Aorta (tissue), 5 donors: ENCODE results near the gene TTC12. TPM values are rescaled to one million over a fixed set of nuclear protein-coding genes. Genes with fewer than 3 reads are reported as not detected.

Experiments
- ATAC-seq: fragments of 200-7000 bp; cut with Tn5 transposase; one replicate; pipeline ENCODE4 v1.9.1; 2022; ENCODE audit warnings: moderate library complexity; ENCODE audit not compliant: low FRiP score
- DNase-seq, 2 donors: peaks; one replicate each; pipeline ENCODE4 v3.0.0-alpha.2; 2020
- H3K27ac ChIP-seq, 2 donors: one replicate each; pipeline ENCODE4 v1.5.1; 2013; ENCODE audit warnings: low read length in 2 of 2, mild to moderate bottlenecking in 2 of 2, moderate library complexity in 2 of 2, control low read depth in 1 of 2, inconsistent platforms in 1 of 2, low read depth in 1 of 2
- H3K27me3 ChIP-seq, 2 donors: one replicate each; pipeline ENCODE4 v1.6.1; 2013; ENCODE audit warnings: control low read depth in 1 of 2, low read length in 1 of 2, mild to moderate bottlenecking in 1 of 2, moderate library complexity in 1 of 2; ENCODE audit not compliant: insufficient read depth in 2 of 2, control insufficient read depth in 1 of 2
- H3K36me3 ChIP-seq, 2 donors: one replicate each; pipeline ENCODE4 v1.6.1; 2013; ENCODE audit warnings: control low read depth in 1 of 2, low read length in 1 of 2, mild to moderate bottlenecking in 1 of 2; ENCODE audit not compliant: insufficient read depth in 2 of 2, control insufficient read depth in 1 of 2
- H3K4me1 ChIP-seq, 2 donors: one replicate each; pipeline ENCODE4 v1.6.1; 2013; ENCODE audit warnings: low read length in 2 of 2, control low read depth in 1 of 2, mild to moderate bottlenecking in 1 of 2, moderate library complexity in 1 of 2; ENCODE audit not compliant: insufficient read depth in 2 of 2, control insufficient read depth in 1 of 2
- H3K4me3 ChIP-seq, 2 donors: one replicate each; pipeline ENCODE4 v1.5.1; 2013; ENCODE audit warnings: low read length in 2 of 2, control low read depth in 1 of 2, mild to moderate bottlenecking in 1 of 2
- H3K9me3 ChIP-seq: one replicate; pipeline ENCODE4 v1.6.1; 2013; ENCODE audit warnings: mild to moderate bottlenecking, low read length; ENCODE audit not compliant: control insufficient read depth
- WGBS, 2 donors: extraction: QIAGEN DNeasy Blood & Tissue Kit; methylation state at CpG; one replicate each; pipeline ENCODE4 v1.1.7; 2013; 5-methylcytosine and 5-hydroxymethylcytosine counted together
- intact Hi-C, 2 donors: fragments of 100-400 bp; cut with DNase I; formaldehyde crosslinking; loops; one replicate each; pipeline versions ENCODE4 v1.14.2 to v1.15.0; 2022
- polyA plus RNA-seq, 2 donors: library from polyadenylated mRNA; stranded (reverse); fragments of 200-250 nt; gene quantifications; one replicate each; pipeline ENCODE4 v1.2.3, GENCODE V29; 2013
- total RNA-seq, 2 donors: library from RNA; stranded (reverse); fragmentation: NEBNext Ultra II Directional; extraction: Animal tissue kit (Norgen Biotek cat#: 25700); gene quantifications; one replicate each; pipeline ENCODE4 v1.2.1, GENCODE V29; 2021
- donor health status: healthy with polysubstance abuse.
- donor health status: Bipolar disorder and iron deficiency.
- donor health status: DM: no; HTN: no; CAD: no.
- donor health status: DM: no; HTN: no; CAD: no.
- donor health status: DM: yes; HTN: yes; CAD: no.

TTC12 gene
- total and polyA plus RNA-seq, 4 donors: 7.3 to 24.7 (median 10.3) TPM

GRCh38 chr11:113329725-113330124 lies 15.3 kb downstream of the TTC12 start:
- no peaks in the 10 kb centered on the region for H3K9me3 ChIP-seq
- H3K4me1 ChIP-seq: no peaks in the 10 kb centered on the region
- no peak for ATAC-seq
- H3K27me3 ChIP-seq: no peaks in the 10 kb centered on the region
- intact Hi-C loops: no loop called here
- peaks cover 8 to 15% of the 10 kb centered on the region in 2 donors for H3K36me3 ChIP-seq
- H3K27ac ChIP-seq: no peak overlapping the region
- H3K4me3 ChIP-seq: no peak overlapping the region
- 97% methylated on average over 2 of the region's 2 CpGs for WGBS, 2 donors
- DNase-seq: no peak

GRCh38 chr11:113331441-113331840 lies 17.1 kb downstream of the TTC12 start:
- Histone ChIP-seq H3K27me3 (no peaks in the 10 kb centered on the region), H3K4me3 (no peak overlapping the region), H3K9me3 (no peaks in the 10 kb centered on the region), H3K36me3 (peaks cover 5 to 10% of the 10 kb centered on the region in 2 donors), H3K4me1 (no peaks in the 10 kb centered on the region), H3K27ac (no peak overlapping the region)
- DNase-seq: no peak
- ATAC-seq: no peak
- intact Hi-C loops: no loop called here
- 73 to 82% methylated on average over 5 of the region's 5 CpGs for WGBS, 2 donors

DNA sequence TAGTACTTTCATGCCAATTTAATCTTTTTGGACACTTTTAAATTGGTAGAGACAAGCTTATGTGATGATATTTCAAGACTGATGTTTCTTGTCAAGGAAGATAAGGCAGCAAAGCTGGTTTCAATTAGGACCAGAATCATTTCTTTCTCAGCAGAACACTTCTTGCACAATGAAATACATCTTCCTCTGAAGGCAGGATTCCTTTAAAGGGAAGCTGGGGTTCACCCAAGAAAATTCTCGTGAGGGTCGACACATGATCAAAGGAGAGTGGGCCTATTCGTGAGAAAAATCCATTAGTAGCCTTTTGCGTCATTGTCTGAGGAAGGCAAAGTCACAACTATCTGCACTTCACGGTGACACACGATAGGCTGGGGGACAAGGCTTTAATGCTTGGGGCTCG lies 17.6 kb downstream of the TTC12 start:
- H3K4me3 ChIP-seq: no peak overlapping the region
- H3K9me3 ChIP-seq: no peaks in the 10 kb centered on the region
- peak; percentile 22 for ATAC-seq
- intact Hi-C loops: no loop called here
- no peaks in the 10 kb centered on the region for H3K4me1 ChIP-seq
- WGBS, 2 donors: 68 to 79% methylated on average over 7 of the region's 7 CpGs
- no peak overlapping the region for H3K27ac ChIP-seq
- H3K36me3 ChIP-seq: peaks cover 5 to 10% of the 10 kb centered on the region in 2 donors
- DNase-seq: no peak
- no peaks in the 10 kb centered on the region for H3K27me3 ChIP-seq

- 94 to 95% methylated on average over 6 of the region's 6 CpGs for WGBS, 2 donors
- Histone ChIP-seq H3K27me3 (no peaks in the 10 kb centered on the region), H3K27ac (no peak overlapping the region), H3K9me3 (no peaks in the 10 kb centered on the region), H3K4me1 (no peaks in the 10 kb centered on the region), H3K36me3 (peaks cover 7 to 10% of the 10 kb centered on the region in 2 donors), H3K4me3 (no peak overlapping the region)
- ATAC-seq (no peak), DNase-seq (no peak)
- intact Hi-C loops: no loop called here
Measured at GRCh38 chr11:113332638-113333329, 18.4 kb downstream of the TTC12 start.

GRCh38 chr11:113334183-113334582 lies 19.8 kb downstream of the TTC12 start:
- no peaks in the 10 kb centered on the region for H3K27me3 ChIP-seq
- intact Hi-C loops: no loop called here
- no peaks in the 10 kb centered on the region for H3K9me3 ChIP-seq
- DNase-seq (no peak), ATAC-seq (no peak)
- 96 to 99% methylated on average over 1 of the region's 1 CpG for WGBS, 2 donors
- no peaks in the 10 kb centered on the region for H3K4me1 ChIP-seq
- no peak overlapping the region for H3K27ac ChIP-seq
- H3K36me3 ChIP-seq: peaks cover 7 to 9% of the 10 kb centered on the region in 2 donors
- no peak overlapping the region for H3K4me3 ChIP-seq

DNA sequence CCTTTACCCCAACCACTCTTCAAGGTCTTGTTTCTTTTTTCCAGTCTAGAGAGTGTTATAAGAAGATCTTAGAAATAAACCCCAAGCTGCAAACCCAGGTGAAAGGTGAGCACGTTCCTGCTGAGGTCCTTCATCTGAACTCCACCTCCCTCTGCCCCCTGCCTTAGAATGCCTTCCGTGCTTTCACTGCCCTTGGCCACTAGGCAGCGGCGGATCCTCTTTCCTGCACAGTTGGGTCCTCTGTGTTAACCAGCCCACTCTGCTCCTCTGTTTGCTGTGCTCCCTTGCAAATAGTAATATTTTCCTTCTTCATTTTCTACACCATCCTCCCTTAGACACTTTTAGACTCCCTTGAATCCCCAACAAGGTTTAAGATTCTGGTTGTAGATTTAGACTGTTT lies 24.3 kb downstream of the TTC12 start:
- no peaks in the 10 kb centered on the region for H3K9me3 ChIP-seq
- no peak overlapping the region for H3K4me3 ChIP-seq
- H3K27me3 ChIP-seq: no peaks in the 10 kb centered on the region
- H3K4me1 ChIP-seq: no peaks in the 10 kb centered on the region
- intact Hi-C loops: no loop called here
- ATAC-seq (no peak), DNase-seq (no peak)
- H3K36me3 ChIP-seq: peaks cover 15 to 19% of the 10 kb centered on the region in 2 donors
- H3K27ac ChIP-seq: no peak overlapping the region
- 67 to 69% methylated on average over 4 of the region's 4 CpGs for whole genome bisulfite sequencing, 2 donors

DNA sequence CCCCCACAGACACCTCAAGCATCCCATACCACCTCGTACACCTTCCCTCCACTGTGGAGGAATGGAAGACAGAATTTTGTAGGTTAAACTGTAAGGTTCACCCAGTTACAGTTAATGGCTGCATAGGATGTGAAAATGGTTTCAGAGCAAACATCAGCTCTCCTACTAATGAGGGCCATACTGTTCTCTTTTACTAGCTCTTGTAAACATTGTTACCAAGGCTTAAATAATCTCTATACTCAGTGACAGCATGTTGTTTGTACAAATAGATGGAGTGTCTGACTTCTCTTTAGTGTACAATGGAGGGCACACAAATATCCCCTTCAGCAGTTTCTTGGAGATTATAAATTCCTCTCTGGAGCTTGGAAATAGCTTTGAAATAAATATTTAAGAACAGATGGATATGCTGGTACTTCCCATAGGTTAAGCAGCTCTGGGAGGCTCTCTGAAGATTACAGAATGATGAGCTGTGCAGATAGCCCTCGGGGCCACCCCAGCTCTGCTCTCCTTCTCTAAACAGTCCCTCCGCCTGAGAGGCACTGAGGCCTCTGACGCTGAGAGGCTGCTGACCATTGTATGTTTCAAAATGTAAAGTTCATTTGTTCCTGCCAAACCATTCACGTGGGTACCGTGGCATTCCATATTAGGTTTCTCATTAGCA lies 25.7 kb downstream of the TTC12 start:
- intact Hi-C loops: no loop called here
- H3K36me3 ChIP-seq: peaks cover 19 to 20% of the 10 kb centered on the region in 2 donors
- H3K4me1 ChIP-seq: no peaks in the 10 kb centered on the region
- ATAC-seq (no peak), DNase-seq (no peak)
- no peak overlapping the region for H3K27ac ChIP-seq
- no peaks in the 10 kb centered on the region for H3K27me3 ChIP-seq
- H3K4me3 ChIP-seq: no peak overlapping the region
- WGBS, 2 donors: 80 to 86% methylated on average over 6 of the region's 6 CpGs
- H3K9me3 ChIP-seq: no peaks in the 10 kb centered on the region

GRCh38 chr11:113341388-113342165 lies 27.2 kb downstream of the TTC12 start:
- Histone ChIP-seq H3K27me3 (no peaks in the 10 kb centered on the region), H3K9me3 (no peaks in the 10 kb centered on the region), H3K27ac (no peak overlapping the region), H3K4me3 (no peak overlapping the region), H3K36me3 (peaks cover 19 to 21% of the 10 kb centered on the region in 2 donors), H3K4me1 (no peaks in the 10 kb centered on the region)
- no peak for ATAC-seq
- 83 to 85% methylated on average over 10 of the region's 10 CpGs for WGBS, 2 donors
- DNase-seq: no peak
- intact Hi-C loops: no loop called here
